BJ (cell line): ENCODE data around the gene ACKR2. TPM values are rescaled to one million over a fixed set of nuclear protein-coding genes. Genes with fewer than 3 reads are reported as not detected.

Experiments
- CTCF ChIA-PET: fragments of 350-600 bp; formaldehyde crosslinking; extraction: SDS; loops from one replicate; lab custom pipeline; 2021; ENCODE audit warnings: antibody characterized with exemption, inconsistent platforms; lab: Yijun Ruan, JAX
- POLR2A ChIA-PET: fragments of 300-600 bp; sonication (Branson Sonifier 250); formaldehyde crosslinking; extraction: SDS; loops from one replicate; lab custom pipeline; 2021; ENCODE audit warnings: antibody characterized with exemption; lab: Charles Lee
- DNase-seq: peaks from one replicate; pipeline ENCODE4 v3.0.0-alpha.2; 2011; ENCODE audit warnings: low read depth
- H3K27me3 ChIP-seq: 2 replicates; pipeline ENCODE4 v1.6.0; 2011; ENCODE audit warnings: low read length; ENCODE audit not compliant: control insufficient read depth, insufficient read depth
- H3K36me3 ChIP-seq: 2 replicates; pipeline ENCODE4 v1.5.1; 2011; ENCODE audit warnings: low read length; ENCODE audit not compliant: control insufficient read depth, insufficient read depth
- H3K4me3 ChIP-seq: 2 replicates; pipeline ENCODE4 v1.5.1; 2011; ENCODE audit warnings: low read depth, mild to moderate bottlenecking, control low read depth, low read length
- polyA plus RNA-seq: library from polyadenylated mRNA; depleted of rRNA; stranded (reverse); fragments of >200 nt; gene quantifications from 2 replicates; pipeline ENCODE4 v1.2.3, GENCODE V29; 2011
- TF ChIP-seq, protein P1 (sequence below): IDR thresholded peaks from 2 replicates; pipeline ENCODE4 v1.5.1; 2011; ENCODE audit warnings: low read depth, mild to moderate bottlenecking, control low read depth, inconsistent platforms, low read length, moderate library complexity; ENCODE audit not compliant: insufficient read depth

The ACKR2 gene
- polyA plus RNA-seq, 1 experiment = 0.15 TPM

DNA sequence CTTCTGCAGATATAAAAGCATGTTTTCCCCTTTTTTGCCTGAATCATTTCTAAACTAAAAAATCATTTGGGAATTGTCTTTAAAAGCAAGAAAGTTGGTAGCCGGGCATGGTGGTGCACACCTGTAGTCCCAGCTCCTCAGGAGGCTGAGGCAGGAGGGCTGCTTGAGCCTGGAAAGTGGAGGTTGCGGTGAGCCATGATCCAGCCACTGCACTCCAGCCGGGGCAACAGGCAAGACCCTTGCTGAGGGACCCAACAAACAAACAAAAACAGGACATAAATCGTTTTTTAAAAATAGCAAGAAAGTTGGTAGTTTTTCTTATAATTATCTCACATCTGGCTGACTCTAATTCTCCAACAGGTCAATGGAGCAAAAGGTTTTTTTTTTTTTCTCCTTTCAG is 7.5 kb upstream of the ACKR2 start:
- POLR2A ChIA-PET = no interaction called here

GRCh38 chr3:42802876-42803413 is 6.3 kb upstream of the ACKR2 start:
- ChIA-PET CTCF (interaction anchor here (1.2 kb wide), 1 partner anchor 23 kb away, joined by 4 read pairs; no protein-coding TSS in a partner anchor), POLR2A (no interaction called here)
- peak overlapping the region; percentile 90 for H3K4me3 ChIP-seq
- H3K36me3 ChIP-seq = no peaks in the 10 kb centered on the region
- TF ChIP-seq, protein P1, sequence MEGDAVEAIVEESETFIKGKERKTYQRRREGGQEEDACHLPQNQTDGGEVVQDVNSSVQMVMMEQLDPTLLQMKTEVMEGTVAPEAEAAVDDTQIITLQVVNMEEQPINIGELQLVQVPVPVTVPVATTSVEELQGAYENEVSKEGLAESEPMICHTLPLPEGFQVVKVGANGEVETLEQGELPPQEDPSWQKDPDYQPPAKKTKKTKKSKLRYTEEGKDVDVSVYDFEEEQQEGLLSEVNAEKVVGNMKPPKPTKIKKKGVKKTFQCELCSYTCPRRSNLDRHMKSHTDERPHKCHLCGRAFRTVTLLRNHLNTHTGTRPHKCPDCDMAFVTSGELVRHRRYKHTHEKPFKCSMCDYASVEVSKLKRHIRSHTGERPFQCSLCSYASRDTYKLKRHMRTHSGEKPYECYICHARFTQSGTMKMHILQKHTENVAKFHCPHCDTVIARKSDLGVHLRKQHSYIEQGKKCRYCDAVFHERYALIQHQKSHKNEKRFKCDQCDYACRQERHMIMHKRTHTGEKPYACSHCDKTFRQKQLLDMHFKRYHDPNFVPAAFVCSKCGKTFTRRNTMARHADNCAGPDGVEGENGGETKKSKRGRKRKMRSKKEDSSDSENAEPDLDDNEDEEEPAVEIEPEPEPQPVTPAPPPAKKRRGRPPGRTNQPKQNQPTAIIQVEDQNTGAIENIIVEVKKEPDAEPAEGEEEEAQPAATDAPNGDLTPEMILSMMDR = no peak
- DNase-seq = no peak
- H3K27me3 ChIP-seq = no peaks in the 10 kb centered on the region; the same call in 1 of the 2 replicates

More for the DNA sequence above, 7.5 kb upstream of the ACKR2 start:
- CTCF ChIA-PET = no interaction called here
- H3K27me3 ChIP-seq = no peaks in the 10 kb centered on the region
- no peak for DNase-seq
- no peaks in the 10 kb centered on the region for H3K36me3 ChIP-seq
- TF ChIP-seq, protein P1 = no peak
- no peak overlapping the region for H3K4me3 ChIP-seq

- TF ChIP-seq, protein P1 = no peak
- CTCF ChIA-PET = interaction anchor here (0.6 to 1.2 kb wide), 3 partner anchors 23 to 953 kb away, joined by 3 to 4 read pairs (median 3); no protein-coding TSS in a partner anchor
- POLR2A ChIA-PET = interaction anchor here (0.6 kb wide), 1 partner anchor 1973 kb away, joined by 4 read pairs; no protein-coding TSS in a partner anchor
- DNase-seq = no peak
- Histone ChIP-seq H3K4me3 (peak overlapping the region; percentile 90), H3K36me3 (no peaks in the 10 kb centered on the region), H3K27me3 (no peaks in the 10 kb centered on the region; the same call in 1 of the 2 replicates)
These were observed 5.7 kb upstream of the ACKR2 start for GRCh38 chr3:42803414-42804105.

DNA sequence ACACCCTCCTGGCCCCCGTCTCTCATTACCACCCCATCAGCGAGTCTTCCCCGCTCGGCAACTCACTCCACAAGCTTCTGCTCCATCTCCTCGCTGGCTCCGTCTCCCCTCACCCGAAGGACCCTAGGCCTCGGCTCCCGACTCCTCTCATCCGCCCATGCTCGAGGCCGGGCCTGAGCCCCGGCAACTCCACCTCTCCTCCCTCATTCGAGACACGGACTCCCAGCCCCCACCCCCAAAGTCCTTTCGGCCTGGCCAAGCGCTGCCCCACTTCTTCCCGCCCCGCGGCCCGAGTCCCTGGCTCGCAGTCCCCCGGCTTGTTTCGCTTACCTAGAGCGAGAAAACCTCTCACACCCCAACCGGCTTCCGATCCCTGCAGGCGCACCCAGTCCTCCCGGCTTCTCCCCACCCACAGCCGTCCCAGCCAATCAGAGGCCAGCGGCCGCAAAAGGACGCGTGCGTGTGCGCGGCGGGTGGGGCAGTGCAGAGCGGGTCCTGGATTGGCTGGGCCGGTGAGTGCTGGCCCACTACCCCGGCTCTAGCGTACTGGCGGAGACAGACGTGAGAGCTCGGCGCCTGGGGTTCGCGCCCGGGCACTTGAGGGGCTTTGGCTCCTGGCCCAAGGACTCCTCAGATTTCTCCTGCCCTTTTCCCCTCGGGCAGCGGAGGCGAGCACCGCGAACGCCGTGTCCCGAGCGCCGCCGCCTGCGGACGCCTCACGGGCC is 5.0 kb upstream of the ACKR2 start, which contains the start of gene HIGD1A:
Gene HIGD1A (minus strand): TSS at position 385 of the 725 bp plus-strand sequence. CDS start 10,237 bp downstream, outside the sequence.
- Histone ChIP-seq H3K4me3 (peak within 1 kb of the TSS; percentile 90), H3K36me3 (no peaks in the 10 kb centered on the region), H3K27me3 (no peaks in the 10 kb centered on the region; the same call in 1 of the 2 replicates)
- POLR2A ChIA-PET = interaction anchor here (0.6 kb wide), 1 partner anchor 1972 kb away, joined by 4 read pairs; no protein-coding TSS in a partner anchor
- TF ChIP-seq, protein P1 = no peak
- DNase-seq = peak; percentile 71
- CTCF ChIA-PET = interaction anchor here (0.6 to 1.2 kb wide), 4 partner anchors 24 to 953 kb away, joined by 3 to 6 read pairs (median 4); no protein-coding TSS in a partner anchor
